ENCODE data around the gene HMG20A. TPM values are rescaled to one million over a fixed set of nuclear protein-coding genes. Genes with fewer than 3 reads are reported as not detected.

The HMG20A gene
- total and polyA plus RNA-seq, 9 of the 15 experiments (the other 6 are each of a cell fraction or from before 2014, with no cell fraction given): 25.0 to 68.1 (median 38.9) TPM

DNA sequence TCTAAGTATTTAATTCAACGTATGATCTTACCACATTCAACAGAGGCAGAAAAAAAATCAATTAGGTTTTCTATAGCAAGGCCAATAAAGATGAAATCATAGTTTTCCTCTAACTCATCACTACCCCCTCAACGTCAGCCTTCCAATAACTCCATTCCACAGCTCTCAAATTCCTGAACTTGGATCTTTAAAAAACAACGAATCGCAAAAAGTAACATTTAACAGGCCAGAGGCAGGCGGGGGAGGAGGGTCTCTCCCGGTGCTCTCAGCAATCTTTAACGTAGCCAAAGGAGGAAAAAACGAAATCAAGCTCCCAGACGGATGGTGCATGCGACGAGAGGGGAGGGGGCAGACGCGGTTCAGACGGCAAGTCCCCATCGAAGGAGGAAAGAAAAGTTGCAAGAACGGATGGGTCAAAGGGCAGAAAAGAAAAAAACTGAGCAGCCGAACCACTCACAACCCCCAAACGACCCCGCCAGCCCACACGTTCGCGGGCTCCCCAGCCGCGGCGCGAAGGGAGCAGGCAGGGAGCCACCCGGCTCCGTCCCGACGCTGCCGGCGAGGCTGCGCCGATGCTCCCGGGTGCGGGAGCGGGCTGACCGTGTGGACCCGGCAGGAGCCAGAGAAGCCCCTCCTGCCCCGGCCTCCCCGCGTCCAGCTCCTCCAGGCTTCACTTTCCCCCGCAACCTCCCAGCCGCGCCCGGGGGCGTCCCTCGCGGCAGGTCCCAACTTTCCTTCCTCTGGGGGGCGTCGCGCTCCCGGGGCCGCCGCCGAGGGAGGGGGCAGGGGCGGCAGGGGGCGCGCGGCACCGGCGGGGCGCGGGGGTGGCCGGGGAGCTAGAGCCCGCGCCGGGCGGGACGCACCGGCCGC, 1.5 kb upstream of the HMG20A start (continued):
- TF ChIP-seq, protein P1, sequence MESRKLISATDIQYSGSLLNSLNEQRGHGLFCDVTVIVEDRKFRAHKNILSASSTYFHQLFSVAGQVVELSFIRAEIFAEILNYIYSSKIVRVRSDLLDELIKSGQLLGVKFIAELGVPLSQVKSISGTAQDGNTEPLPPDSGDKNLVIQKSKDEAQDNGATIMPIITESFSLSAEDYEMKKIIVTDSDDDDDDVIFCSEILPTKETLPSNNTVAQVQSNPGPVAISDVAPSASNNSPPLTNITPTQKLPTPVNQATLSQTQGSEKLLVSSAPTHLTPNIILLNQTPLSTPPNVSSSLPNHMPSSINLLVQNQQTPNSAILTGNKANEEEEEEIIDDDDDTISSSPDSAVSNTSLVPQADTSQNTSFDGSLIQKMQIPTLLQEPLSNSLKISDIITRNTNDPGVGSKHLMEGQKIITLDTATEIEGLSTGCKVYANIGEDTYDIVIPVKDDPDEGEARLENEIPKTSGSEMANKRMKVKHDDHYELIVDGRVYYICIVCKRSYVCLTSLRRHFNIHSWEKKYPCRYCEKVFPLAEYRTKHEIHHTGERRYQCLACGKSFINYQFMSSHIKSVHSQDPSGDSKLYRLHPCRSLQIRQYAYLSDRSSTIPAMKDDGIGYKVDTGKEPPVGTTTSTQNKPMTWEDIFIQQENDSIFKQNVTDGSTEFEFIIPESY (CRISPR knock-in tag; IDR thresholded peaks at IDR 0.05): no peak
- TF ChIP-seq, protein P2, sequence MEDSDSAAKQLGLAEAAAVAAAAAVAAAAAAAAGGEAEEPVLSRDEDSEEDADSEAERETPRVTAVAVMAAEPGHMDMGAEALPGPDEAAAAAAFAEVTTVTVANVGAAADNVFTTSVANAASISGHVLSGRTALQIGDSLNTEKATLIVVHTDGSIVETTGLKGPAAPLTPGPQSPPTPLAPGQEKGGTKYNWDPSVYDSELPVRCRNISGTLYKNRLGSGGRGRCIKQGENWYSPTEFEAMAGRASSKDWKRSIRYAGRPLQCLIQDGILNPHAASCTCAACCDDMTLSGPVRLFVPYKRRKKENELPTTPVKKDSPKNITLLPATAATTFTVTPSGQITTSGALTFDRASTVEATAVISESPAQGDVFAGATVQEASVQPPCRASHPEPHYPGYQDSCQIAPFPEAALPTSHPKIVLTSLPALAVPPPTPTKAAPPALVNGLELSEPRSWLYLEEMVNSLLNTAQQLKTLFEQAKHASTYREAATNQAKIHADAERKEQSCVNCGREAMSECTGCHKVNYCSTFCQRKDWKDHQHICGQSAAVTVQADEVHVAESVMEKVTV (CRISPR knock-in tag; IDR thresholded peaks at IDR 0.05): no peak
- TF ChIP-seq HNRNPL (IDR thresholded peaks at IDR 0.05; ENCODE audit: low read depth, low read length) (no peak), RBM22 (IDR thresholded peaks at IDR 0.05; ENCODE audit: low read depth, low read length, poor library complexity, severe bottlenecking) (peak; percentile 72), LCOR (CRISPR knock-in tag; IDR thresholded peaks at IDR 0.05) (no peak), ZNF586 (CRISPR knock-in tag; conservative IDR thresholded peaks at IDR 0.05) (no peak), MTF1 (CRISPR knock-in tag; IDR thresholded peaks at IDR 0.05; ENCODE audit: borderline replicate concordance) (no peak), ZNF583 (CRISPR knock-in tag; IDR thresholded peaks at IDR 0.05) (no peak), POLR2G (IDR thresholded peaks at IDR 0.05; ENCODE audit: low read depth, low read length) (no peak), ZNF347 (CRISPR knock-in tag; IDR thresholded peaks at IDR 0.05; ENCODE audit: low read depth) (no peak), BRD4 (IDR thresholded peaks at IDR 0.05) (no peak), ZC3H8 (IDR thresholded peaks at IDR 0.05) (no peak)
- TF ChIP-seq, protein P3, sequence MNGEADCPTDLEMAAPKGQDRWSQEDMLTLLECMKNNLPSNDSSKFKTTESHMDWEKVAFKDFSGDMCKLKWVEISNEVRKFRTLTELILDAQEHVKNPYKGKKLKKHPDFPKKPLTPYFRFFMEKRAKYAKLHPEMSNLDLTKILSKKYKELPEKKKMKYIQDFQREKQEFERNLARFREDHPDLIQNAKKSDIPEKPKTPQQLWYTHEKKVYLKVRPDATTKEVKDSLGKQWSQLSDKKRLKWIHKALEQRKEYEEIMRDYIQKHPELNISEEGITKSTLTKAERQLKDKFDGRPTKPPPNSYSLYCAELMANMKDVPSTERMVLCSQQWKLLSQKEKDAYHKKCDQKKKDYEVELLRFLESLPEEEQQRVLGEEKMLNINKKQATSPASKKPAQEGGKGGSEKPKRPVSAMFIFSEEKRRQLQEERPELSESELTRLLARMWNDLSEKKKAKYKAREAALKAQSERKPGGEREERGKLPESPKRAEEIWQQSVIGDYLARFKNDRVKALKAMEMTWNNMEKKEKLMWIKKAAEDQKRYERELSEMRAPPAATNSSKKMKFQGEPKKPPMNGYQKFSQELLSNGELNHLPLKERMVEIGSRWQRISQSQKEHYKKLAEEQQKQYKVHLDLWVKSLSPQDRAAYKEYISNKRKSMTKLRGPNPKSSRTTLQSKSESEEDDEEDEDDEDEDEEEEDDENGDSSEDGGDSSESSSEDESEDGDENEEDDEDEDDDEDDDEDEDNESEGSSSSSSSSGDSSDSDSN (IDR thresholded peaks at IDR 0.05; ENCODE audit: borderline replicate concordance in 1 of 2, low read depth in 2 of 2, low read length in 2 of 2): peak; percentile 39 to 64; a peak in 2 of 4 replicates
- TF ChIP-seq, protein P4, sequence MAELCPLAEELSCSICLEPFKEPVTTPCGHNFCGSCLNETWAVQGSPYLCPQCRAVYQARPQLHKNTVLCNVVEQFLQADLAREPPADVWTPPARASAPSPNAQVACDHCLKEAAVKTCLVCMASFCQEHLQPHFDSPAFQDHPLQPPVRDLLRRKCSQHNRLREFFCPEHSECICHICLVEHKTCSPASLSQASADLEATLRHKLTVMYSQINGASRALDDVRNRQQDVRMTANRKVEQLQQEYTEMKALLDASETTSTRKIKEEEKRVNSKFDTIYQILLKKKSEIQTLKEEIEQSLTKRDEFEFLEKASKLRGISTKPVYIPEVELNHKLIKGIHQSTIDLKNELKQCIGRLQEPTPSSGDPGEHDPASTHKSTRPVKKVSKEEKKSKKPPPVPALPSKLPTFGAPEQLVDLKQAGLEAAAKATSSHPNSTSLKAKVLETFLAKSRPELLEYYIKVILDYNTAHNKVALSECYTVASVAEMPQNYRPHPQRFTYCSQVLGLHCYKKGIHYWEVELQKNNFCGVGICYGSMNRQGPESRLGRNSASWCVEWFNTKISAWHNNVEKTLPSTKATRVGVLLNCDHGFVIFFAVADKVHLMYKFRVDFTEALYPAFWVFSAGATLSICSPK (IDR thresholded peaks at IDR 0.05; ENCODE audit: borderline replicate concordance): 0 out of 2 replicates have a peak, but pooled peaks have one; percentile 21
- TF ChIP-seq, protein P5, sequence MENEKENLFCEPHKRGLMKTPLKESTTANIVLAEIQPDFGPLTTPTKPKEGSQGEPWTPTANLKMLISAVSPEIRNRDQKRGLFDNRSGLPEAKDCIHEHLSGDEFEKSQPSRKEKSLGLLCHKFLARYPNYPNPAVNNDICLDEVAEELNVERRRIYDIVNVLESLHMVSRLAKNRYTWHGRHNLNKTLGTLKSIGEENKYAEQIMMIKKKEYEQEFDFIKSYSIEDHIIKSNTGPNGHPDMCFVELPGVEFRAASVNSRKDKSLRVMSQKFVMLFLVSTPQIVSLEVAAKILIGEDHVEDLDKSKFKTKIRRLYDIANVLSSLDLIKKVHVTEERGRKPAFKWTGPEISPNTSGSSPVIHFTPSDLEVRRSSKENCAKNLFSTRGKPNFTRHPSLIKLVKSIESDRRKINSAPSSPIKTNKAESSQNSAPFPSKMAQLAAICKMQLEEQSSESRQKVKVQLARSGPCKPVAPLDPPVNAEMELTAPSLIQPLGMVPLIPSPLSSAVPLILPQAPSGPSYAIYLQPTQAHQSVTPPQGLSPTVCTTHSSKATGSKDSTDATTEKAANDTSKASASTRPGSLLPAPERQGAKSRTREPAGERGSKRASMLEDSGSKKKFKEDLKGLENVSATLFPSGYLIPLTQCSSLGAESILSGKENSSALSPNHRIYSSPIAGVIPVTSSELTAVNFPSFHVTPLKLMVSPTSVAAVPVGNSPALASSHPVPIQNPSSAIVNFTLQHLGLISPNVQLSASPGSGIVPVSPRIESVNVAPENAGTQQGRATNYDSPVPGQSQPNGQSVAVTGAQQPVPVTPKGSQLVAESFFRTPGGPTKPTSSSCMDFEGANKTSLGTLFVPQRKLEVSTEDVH (IDR thresholded peaks at IDR 0.05; ENCODE audit: low read depth, partially characterized antibody): no peak
